ENCODE measurements around the gene CABP7.
A peak's percentile ranks its signal among the peaks of the same experiment; 100 is the strongest.

CABP7 gene

GRCh38 chr22:29707010-29707409 lies 12.8 kb upstream of the CABP7 start:
- no peak for TF ChIP-seq POLR2A (IDR thresholded peaks at IDR 0.05; ENCODE audit: low read depth, low read length)
- no peak for FAIRE-seq
- DNase-seq (ENCODE audit: insufficient read length, low spot score), result no peak

GRCh38 chr22:29707471-29707870 lies 12.3 kb upstream of the CABP7 start:
- DNase-seq (ENCODE audit: insufficient read length, low spot score) (no peak), FAIRE-seq (no peak)
- no peak for TF ChIP-seq POLR2A (IDR thresholded peaks at IDR 0.05; ENCODE audit: low read depth, low read length)

- no peak for DNase-seq (ENCODE audit: insufficient read length, low spot score)
- TF ChIP-seq POLR2A (IDR thresholded peaks at IDR 0.05; ENCODE audit: low read depth, low read length), result no peak
- FAIRE-seq, result no peak
Measured at GRCh38 chr22:29710193-29710592, 9.6 kb upstream of the CABP7 start.

- FAIRE-seq, result no peak
- DNase-seq (ENCODE audit: insufficient read length, low spot score), result peak; percentile 72
- no peak for TF ChIP-seq POLR2A (IDR thresholded peaks at IDR 0.05; ENCODE audit: low read depth, low read length)
Measured at GRCh38 chr22:29710922-29711593, 8.7 kb upstream of the CABP7 start.

GRCh38 chr22:29712119-29712518 lies 7.7 kb upstream of the CABP7 start:
- FAIRE-seq (no peak), DNase-seq (ENCODE audit: insufficient read length, low spot score) (no peak)
- TF ChIP-seq POLR2A (IDR thresholded peaks at IDR 0.05; ENCODE audit: low read depth, low read length), result no peak

- no peak for FAIRE-seq
Measured at GRCh38 chr22:29713156-29713727, 6.6 kb upstream of the CABP7 start.

GRCh38 chr22:29715240-29715639 lies 4.6 kb upstream of the CABP7 start:
- no peak for TF ChIP-seq POLR2A (IDR thresholded peaks at IDR 0.05; ENCODE audit: low read depth, low read length)
- FAIRE-seq, result no peak
- DNase-seq (ENCODE audit: insufficient read length, low spot score), result no peak

More at GRCh38 chr22:29713156-29713727, 6.6 kb upstream of the CABP7 start:
- no peak for TF ChIP-seq POLR2A (IDR thresholded peaks at IDR 0.05; ENCODE audit: low read depth, low read length)
- DNase-seq (ENCODE audit: insufficient read length, low spot score), result no peak

- no peak for DNase-seq (ENCODE audit: insufficient read length, low spot score)
- TF ChIP-seq POLR2A (IDR thresholded peaks at IDR 0.05; ENCODE audit: low read depth, low read length), result no peak
- FAIRE-seq, result no peak
Measured at GRCh38 chr22:29715705-29716104, 4.1 kb upstream of the CABP7 start.

GRCh38 chr22:29716814-29717545 lies 2.8 kb upstream of the CABP7 start:
- TF ChIP-seq POLR2A (IDR thresholded peaks at IDR 0.05; ENCODE audit: low read depth, low read length), result no peak
- DNase-seq (ENCODE audit: insufficient read length, low spot score), result peak; percentile 49
- peak; percentile 67 for FAIRE-seq

GRCh38 chr22:29717789-29718188 lies 2.0 kb upstream of the CABP7 start:
- DNase-seq (ENCODE audit: insufficient read length, low spot score) (no peak), FAIRE-seq (no peak)
- TF ChIP-seq POLR2A (IDR thresholded peaks at IDR 0.05; ENCODE audit: low read depth, low read length), result no peak

- FAIRE-seq, result no peak
- no peak for TF ChIP-seq POLR2A (IDR thresholded peaks at IDR 0.05; ENCODE audit: low read depth, low read length)
- no peak for DNase-seq (ENCODE audit: insufficient read length, low spot score)
Measured at GRCh38 chr22:29718949-29719898, 579 bp upstream of the CABP7 start.

- no peak for DNase-seq (ENCODE audit: insufficient read length, low spot score)
- TF ChIP-seq POLR2A (IDR thresholded peaks at IDR 0.05; ENCODE audit: low read depth, low read length), result no peak
- no peak for FAIRE-seq
Measured at GRCh38 chr22:29720811-29721323, 1.1 kb downstream of the CABP7 start.

GRCh38 chr22:29722151-29722550 lies 2.3 kb downstream of the CABP7 start:
- FAIRE-seq (no peak), DNase-seq (ENCODE audit: insufficient read length, low spot score) (peak; percentile 50)
- no peak for TF ChIP-seq POLR2A (IDR thresholded peaks at IDR 0.05; ENCODE audit: low read depth, low read length)

Data from H54 (cell line).